ENCODE data around the gene ZSCAN2. TPM values are rescaled to one million over a fixed set of nuclear protein-coding genes. Genes with fewer than 3 reads are reported as not detected.

The ZSCAN2 gene
- total and polyA plus RNA-seq, 2 of the 4 experiments (the other 2 are of a cell fraction) = 10.4 to 18.3 TPM

GRCh38 chr15:84598250-84598649 lies 2.6 kb upstream of the ZSCAN2 start:
- Histone ChIP-seq H3K23ac (ENCODE audit: low read depth, low read length) (no peak overlapping the region), H3K9me1 (ENCODE audit: insufficient read depth, low read length) (peaks cover 3% of the 10 kb centered on the region; the same call in 1 of the 2 replicates), H4K91ac (ENCODE audit: insufficient read depth, low read depth, low read length) (no peak overlapping the region), H4K20me1 (ENCODE audit: insufficient read depth, low read length) (no peaks in the 10 kb centered on the region; the same call in 1 of the 2 replicates), H3K79me1 (ENCODE audit: low read depth in 1 of 2, low read length in 2 of 2) (peaks cover 6 to 18% of the 10 kb centered on the region in 2 experiments; a peak in 3 of 4 replicates), H3K4me3 (ENCODE audit: insufficient read depth, low read depth, low read length) (no peak overlapping the region), H3K27me3 (ENCODE audit: control insufficient read depth, insufficient read depth, low read length) (peaks cover 6% of the 10 kb centered on the region), H3K18ac (ENCODE audit: low read depth, low read length) (no peak overlapping the region), H2AFZ (replicated peaks; ENCODE audit: low read length, poor library complexity) (no peak overlapping the region), H3K14ac (replicated peaks; ENCODE audit: low read depth, low read length) (no peak overlapping the region), H3K9ac (ENCODE audit: low read depth, low read length) (no peak overlapping the region), H3K36me3 (ENCODE audit: control insufficient read depth, insufficient read depth, low read length) (no peaks in the 10 kb centered on the region), H3K4ac (ENCODE audit: low read depth, low read length) (no peak overlapping the region), H2BK120ac (ENCODE audit: low read depth, low read length) (no peak overlapping the region), H4K5ac (ENCODE audit: low read depth, low read length) (no peak overlapping the region), H3K9me3 (ENCODE audit: control insufficient read depth, insufficient read depth, low read length) (peaks cover 2% of the 10 kb centered on the region; the same call in 1 of the 2 replicates), H3K27ac (ENCODE audit: insufficient read depth, low read length) (no peak overlapping the region), H2BK5ac (ENCODE audit: low read depth, low read length, poor library complexity, severe bottlenecking) (no peak overlapping the region), H2AK5ac (ENCODE audit: low read depth, low read length) (no peak overlapping the region), H2BK15ac (ENCODE audit: low read depth, low read length) (no peak overlapping the region), H3K4me1 (ENCODE audit: control insufficient read depth, insufficient read depth, low read length) (peaks cover 1% of the 10 kb centered on the region; the same call in 1 of the 2 replicates), H2AK9ac (replicated peaks; ENCODE audit: low read depth, low read length, poor library complexity) (no peak overlapping the region), H2BK20ac (ENCODE audit: low read depth, low read length) (no peak overlapping the region), H3K4me2 (ENCODE audit: low read depth, low read length) (no peak overlapping the region), H4K8ac (ENCODE audit: low read depth in 2 of 2, low read length in 2 of 2) (peak overlapping the region in 1 of 2 experiments; percentile 48; a peak in 1 of 4 replicates), H3K56ac (ENCODE audit: extremely low read depth, insufficient read depth, low read length) (no peak overlapping the region)
- in situ Hi-C loops (cut with MboI; ENCODE audit: low sequenced_read_pairs) (no loop called here), intact Hi-C loops (cut with micrococcal nuclease) (no loop called here), dilution Hi-C loops (cut with HindIII; ENCODE audit: low sequenced_read_pairs, unreplicated experiment) (no loop called here)
- BruUV-seq (replicated peaks) = no TSS peak
- ChIA-PET CTCF (interaction anchor here (1.3 to 2.2 kb wide), 5 partner anchors 10 to 332 kb away, joined by 3 to 10 read pairs (median 5); no protein-coding TSS in a partner anchor), POLR2A (ENCODE audit: unreplicated experiment) (no interaction called here)
- no peak for ATAC-seq (ENCODE audit: low read depth)
- DNase-seq = peak; percentile 24
- TF ChIP-seq RAD21 (IDR thresholded peaks at IDR 0.05; ENCODE audit: low read length) (no peak), USF2 (IDR thresholded peaks at IDR 0.05; ENCODE audit: low read depth, low read length) (peak; percentile 39; the same call in 1 of the 2 replicates)
- WGBS, 2 experiments (ENCODE audit: extremely low coverage in 2 of 2, insufficient read length in 1 of 2) = no CpG with 5 or more reads among the region's 2 CpGs

All from IMR-90 (cell line).